GM21528 (cell line): ENCODE results near the gene DGKB.
"Not testable (repeated sequence)": the region's sequence is repeated elsewhere in the genome, so short reads cannot be mapped to it uniquely, and the experiment has no call there.

Experiments
- ATAC-seq: cut with Tn5 transposase; IDR thresholded peaks from one replicate; pipeline ENCODE4 v1.9.1; 2021; ENCODE audit warnings: mild to moderate bottlenecking, moderate library complexity; ENCODE audit not compliant: unreplicated experiment, low FRiP score

Gene DGKB

GRCh38 chr7:14497390-14497789 lies 405.2 kb downstream of the DGKB start:
- ATAC-seq, result no peak

- no peak for ATAC-seq
Measured at GRCh38 chr7:14495633-14496032, 406.9 kb downstream of the DGKB start.

- no peak for ATAC-seq
Measured at GRCh38 chr7:14487701-14488395, 414.7 kb downstream of the DGKB start.

DNA sequence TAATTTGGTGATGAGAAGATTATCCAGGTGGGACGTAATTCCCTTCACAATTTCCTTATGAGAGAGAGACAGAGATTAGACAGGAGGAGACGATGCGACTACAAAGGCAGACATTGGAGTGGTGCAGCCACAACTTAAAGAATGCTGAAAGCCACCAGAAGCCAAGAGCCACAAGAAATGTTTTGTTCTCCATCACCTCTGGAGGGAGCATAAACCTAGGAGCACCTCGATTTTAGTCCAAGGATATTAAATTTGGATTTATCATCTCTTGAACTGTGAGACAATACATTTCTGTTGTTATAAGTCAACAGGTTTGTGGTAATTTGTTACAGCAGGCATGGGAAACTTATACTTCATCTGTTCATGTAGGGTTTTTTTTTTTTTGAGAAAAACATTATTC lies 418.9 kb downstream of the DGKB start:
- no peak for ATAC-seq

- ATAC-seq, result no peak
Measured at GRCh38 chr7:14480281-14480680, 422.3 kb downstream of the DGKB start.

- ATAC-seq, result no peak
Measured at GRCh38 chr7:14478834-14479510, 423.6 kb downstream of the DGKB start.

- ATAC-seq, result not testable (repeated sequence)
Measured at GRCh38 chr7:14461716-14462115, 440.8 kb downstream of the DGKB start.

- not testable (repeated sequence) for ATAC-seq
Measured at GRCh38 chr7:14458846-14459245, 443.7 kb downstream of the DGKB start.

DNA sequence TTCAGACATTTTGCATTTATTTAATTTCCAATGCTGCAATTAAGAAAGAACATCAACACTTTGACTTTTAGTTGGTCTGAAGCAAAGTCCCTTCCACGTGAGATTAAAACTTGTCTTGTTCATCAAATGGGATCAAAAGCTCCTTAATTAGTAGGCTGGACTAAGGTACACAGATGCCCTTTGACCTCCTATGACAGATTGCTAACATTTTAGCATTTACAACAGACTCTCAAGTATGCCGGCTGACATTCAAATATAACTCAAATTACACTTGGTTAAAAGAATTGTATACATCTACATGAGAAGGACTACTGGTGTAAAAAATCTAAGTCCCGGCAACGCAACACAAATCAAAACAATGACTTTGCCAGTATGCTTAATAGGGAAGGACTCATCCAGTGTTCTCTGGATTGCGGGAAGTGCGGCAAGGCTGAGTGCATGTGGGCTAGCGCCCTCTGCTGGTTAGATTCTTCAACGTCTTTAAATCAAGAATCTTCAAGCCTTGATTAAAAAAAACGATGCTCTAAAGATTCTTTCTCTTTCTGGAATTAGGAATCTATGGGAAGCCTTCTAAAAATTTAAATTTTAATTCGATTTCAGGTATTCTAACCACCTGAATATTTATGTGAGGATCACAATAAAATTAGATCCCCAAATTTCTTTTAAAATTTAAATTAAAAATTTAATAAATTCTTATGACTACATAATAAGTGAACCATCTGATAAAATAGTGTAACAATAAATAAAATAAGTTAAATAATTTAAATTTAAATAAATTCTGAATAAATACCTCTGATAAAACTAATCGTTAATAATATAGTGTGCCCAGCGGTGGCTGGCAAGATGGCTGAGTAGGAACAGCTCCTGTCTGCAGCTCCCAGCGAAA lies 444.7 kb downstream of the DGKB start:
- no peak for ATAC-seq

DNA sequence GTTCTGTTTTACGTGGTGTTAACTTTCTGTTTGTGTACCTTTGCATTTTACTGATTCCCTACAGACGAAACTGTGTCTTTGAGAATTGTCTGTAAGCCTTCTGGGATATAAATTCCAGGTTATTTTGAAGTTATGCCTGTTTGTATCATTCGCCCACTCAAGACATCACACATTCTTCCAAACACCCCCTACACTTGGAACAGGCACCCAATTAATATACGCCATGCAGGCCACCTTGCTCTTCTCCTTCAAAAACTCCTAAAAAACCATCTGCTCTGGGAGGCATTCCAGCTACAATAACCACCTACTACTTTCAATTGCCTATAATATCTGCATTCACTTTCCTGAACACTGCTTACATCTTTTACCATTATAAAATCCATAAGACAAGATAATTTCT lies 453.3 kb downstream of the DGKB start:
- no peak for ATAC-seq

- peak; percentile 60 for ATAC-seq
Measured at GRCh38 chr7:14446829-14447228, 455.7 kb downstream of the DGKB start.

GRCh38 chr7:14446219-14446618 lies 456.3 kb downstream of the DGKB start:
- ATAC-seq, result no peak

GRCh38 chr7:14438366-14438765 lies 464.2 kb downstream of the DGKB start:
- ATAC-seq, result no peak

GRCh38 chr7:14436878-14437277 lies 465.7 kb downstream of the DGKB start:
- ATAC-seq, result no peak

DNA sequence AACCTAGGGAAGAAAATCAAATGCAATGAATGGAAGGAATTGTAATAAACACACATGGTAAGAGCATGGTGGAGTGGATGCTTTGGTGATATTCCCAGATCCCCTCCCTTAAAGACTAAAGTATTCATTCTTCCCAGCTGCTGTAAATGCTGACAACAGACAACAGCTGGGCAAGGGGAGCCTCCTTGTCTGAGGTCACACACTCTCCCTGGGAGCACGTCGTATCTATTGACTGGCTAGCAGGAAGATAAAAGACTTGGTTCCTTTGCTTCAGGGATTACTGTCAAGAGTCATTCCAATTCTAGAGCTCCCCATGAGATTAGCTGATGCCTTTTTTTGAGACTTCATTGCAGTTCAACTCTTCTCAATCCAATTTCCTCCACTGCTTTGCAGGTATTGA lies 469.6 kb downstream of the DGKB start:
- ATAC-seq, result no peak

DNA sequence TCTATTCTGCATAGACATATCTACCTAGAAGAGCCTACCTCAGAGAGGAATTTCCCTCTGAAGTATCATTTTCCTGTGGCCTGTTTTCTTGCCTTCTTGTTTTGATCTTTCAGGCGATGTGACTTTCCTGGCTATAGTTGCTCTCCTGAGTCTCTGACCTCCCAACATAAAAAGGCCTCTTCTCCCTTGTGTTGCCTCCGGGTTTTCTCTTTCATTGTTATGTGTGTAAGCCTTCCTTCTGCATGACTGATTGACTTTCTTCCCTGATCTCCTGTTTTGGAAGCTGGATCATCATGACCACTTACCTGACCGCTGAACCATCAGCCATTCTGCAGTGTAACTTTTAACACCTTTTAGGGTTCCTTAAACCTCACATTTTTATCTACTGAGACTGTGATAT lies 471.6 kb downstream of the DGKB start:
- ATAC-seq, result no peak

DNA sequence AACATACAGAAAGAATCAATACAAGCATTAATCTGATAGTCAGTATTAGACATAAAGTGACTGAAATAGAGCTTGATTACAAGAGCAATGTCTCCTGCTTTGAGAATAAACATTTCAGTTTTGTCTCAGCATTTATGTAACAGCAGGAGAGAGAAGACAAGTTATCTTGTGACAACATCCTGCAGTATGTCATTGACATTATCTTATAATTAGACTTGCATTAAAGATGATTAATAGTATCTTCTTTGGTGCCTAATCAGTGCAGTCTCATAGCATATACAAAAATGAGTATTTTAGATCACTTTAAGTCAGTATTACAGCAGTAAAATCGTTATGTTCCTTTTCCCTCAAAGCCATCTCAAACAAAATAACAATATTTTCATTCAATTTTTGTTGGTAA lies 477.0 kb downstream of the DGKB start:
- ATAC-seq, result no peak

GRCh38 chr7:14424675-14425074 lies 477.9 kb downstream of the DGKB start:
- no peak for ATAC-seq

DNA sequence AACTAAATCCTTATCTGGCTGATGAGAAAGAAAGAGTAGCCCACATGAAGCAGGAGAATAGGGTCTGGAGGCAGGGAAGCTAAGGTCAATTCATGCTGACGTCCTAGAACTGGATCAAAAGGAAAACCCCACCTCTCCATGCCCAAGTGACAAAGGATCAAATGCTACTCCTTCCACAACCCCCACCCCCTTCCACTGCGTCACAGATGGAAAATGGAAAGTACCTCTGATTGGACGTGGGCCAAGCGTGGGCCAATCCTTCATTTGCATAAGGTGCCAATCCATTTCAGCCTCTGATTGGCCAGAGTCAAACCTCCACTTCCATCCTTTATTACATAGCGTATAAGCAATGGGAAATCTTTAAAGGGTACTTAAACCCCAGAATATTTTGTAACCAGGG lies 481.8 kb downstream of the DGKB start:
- ATAC-seq, result no peak

- ATAC-seq, result no peak
Measured at GRCh38 chr7:14419531-14419930, 483.0 kb downstream of the DGKB start.

- ATAC-seq, result no peak
Measured at GRCh38 chr7:14418633-14419032, 483.9 kb downstream of the DGKB start.
